Kidney epithelial cell (primary cell): Measurements from ENCODE around the gene EZR. TPM values are rescaled to one million over a fixed set of nuclear protein-coding genes. Genes with fewer than 3 reads are reported as not detected.

Experiments
- DNase-seq: peaks from one replicate; pipeline ENCODE4 v3.0.0-alpha.2; 2010; ENCODE audit warnings: low read depth
- H3K27me3 ChIP-seq: 2 replicates; pipeline ENCODE4 v1.6.0; 2011; ENCODE audit warnings: low read length; ENCODE audit not compliant: control insufficient read depth, insufficient read depth
- H3K36me3 ChIP-seq: 2 replicates; pipeline ENCODE4 v1.5.1; 2011; ENCODE audit warnings: low read length; ENCODE audit not compliant: control insufficient read depth, insufficient read depth
- H3K4me3 ChIP-seq: 2 replicates; pipeline ENCODE4 v1.5.1; 2011; ENCODE audit warnings: low read depth, mild to moderate bottlenecking, control low read depth, low read length
- CTCF ChIP-seq: IDR thresholded peaks from 2 replicates; pipeline ENCODE4 v1.5.1; 2011; ENCODE audit warnings: mild to moderate bottlenecking, moderate library complexity, low read length, control low read depth, inconsistent platforms; ENCODE audit not compliant: insufficient read depth, poor library complexity, severe bottlenecking
- total RNA-seq: library from RNA; depleted of rRNA; stranded (reverse); fragments of >200 nt; gene quantifications from 2 replicates; pipeline ENCODE4 v1.2.3, GENCODE V29; 2015

Gene EZR
- total RNA-seq, 1 donor from 2014 or later = 277 TPM

GRCh38 chr6:158764183-158764849 lies 54.9 kb downstream of the EZR start:
- no peak for TF ChIP-seq CTCF
- Histone ChIP-seq H3K4me3 (no peak overlapping the region), H3K36me3 (peaks cover 11% of the 10 kb centered on the region), H3K27me3 (no peaks in the 10 kb centered on the region)
- DNase-seq = no peak

- H3K36me3 ChIP-seq = peaks cover 9% of the 10 kb centered on the region
- no peak overlapping the region for H3K4me3 ChIP-seq
- no peak for DNase-seq
- no peaks in the 10 kb centered on the region for H3K27me3 ChIP-seq
- TF ChIP-seq CTCF = no peak
These were observed 55.6 kb downstream of the EZR start for GRCh38 chr6:158763434-158764182.

GRCh38 chr6:158762787-158763433 lies 56.3 kb downstream of the EZR start:
- Histone ChIP-seq H3K4me3 (no peak overlapping the region), H3K36me3 (peaks cover 8% of the 10 kb centered on the region), H3K27me3 (no peaks in the 10 kb centered on the region)
- no peak for DNase-seq
- TF ChIP-seq CTCF = no peak

- Histone ChIP-seq H3K4me3 (no peak overlapping the region), H3K36me3 (peaks cover 4% of the 10 kb centered on the region), H3K27me3 (no peaks in the 10 kb centered on the region)
- no peak for TF ChIP-seq CTCF
- DNase-seq = no peak
These were observed 57.4 kb downstream of the EZR start for GRCh38 chr6:158761746-158762145.

GRCh38 chr6:158760618-158761250 lies 58.4 kb downstream of the EZR start:
- no peak for DNase-seq
- no peak overlapping the region for H3K4me3 ChIP-seq
- TF ChIP-seq CTCF = no peak
- no peaks in the 10 kb centered on the region for H3K27me3 ChIP-seq
- peaks cover 3% of the 10 kb centered on the region for H3K36me3 ChIP-seq
